Stimulated activated CD4-positive, alpha-beta T cell treated with anti-CD3 and anti-CD28 coated beads, Interleukin-12 subunit alpha, Interleukin-12 subunit beta, amount 100 ng/mL, for 24 hours (primary cell): ENCODE data around the gene RIMBP3C.
"Not testable (repeated sequence)": the region's sequence is repeated elsewhere in the genome, so short reads cannot be mapped to it uniquely, and the experiment has no call there.

ENCODE experiments used
- DNase-seq, 2 experiments: peaks; one replicate each; pipeline ENCODE4 v3.0.0-alpha.2; 2020; ENCODE audit warnings: low read depth in 2 of 2

RIMBP3C gene

DNA sequence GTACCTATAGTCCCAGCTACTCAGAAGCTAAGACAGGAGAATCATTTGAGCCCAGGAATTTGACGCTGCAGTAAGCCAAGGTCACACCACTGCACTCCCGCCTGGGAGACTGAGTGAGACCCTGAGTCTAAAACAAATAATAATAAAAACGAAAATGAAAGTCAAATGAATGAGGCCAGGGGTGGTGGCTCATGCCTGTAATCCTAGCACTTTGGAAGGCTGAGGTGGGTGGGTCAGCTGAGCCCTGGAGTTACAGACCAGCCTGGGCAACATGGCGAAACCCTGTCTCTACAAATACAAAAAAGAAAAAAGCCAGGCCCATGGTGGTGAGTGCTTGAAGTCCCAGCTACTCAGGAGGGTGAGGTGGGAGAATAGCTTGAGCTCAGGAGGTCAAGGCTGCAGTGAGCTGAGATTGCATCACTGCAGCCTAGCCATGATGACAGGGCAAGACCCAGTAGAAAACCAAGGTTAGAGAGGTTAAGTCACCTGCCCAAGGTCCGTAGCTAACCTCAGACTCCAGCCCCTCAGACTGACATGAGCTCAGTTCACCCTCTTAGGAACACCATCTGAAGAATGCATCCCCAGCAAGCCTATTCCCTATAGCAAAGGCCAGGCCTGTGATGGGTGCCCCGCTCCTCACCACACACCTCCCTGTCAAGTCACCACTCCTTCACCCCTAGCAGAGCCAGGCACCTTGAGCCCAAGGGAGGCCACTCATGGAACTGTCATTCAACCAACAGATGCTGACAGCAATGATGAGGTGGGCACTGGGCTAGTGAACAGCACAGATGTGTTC is 24.4 kb downstream of the RIMBP3C start:
- not testable (repeated sequence) for DNase-seq

DNA sequence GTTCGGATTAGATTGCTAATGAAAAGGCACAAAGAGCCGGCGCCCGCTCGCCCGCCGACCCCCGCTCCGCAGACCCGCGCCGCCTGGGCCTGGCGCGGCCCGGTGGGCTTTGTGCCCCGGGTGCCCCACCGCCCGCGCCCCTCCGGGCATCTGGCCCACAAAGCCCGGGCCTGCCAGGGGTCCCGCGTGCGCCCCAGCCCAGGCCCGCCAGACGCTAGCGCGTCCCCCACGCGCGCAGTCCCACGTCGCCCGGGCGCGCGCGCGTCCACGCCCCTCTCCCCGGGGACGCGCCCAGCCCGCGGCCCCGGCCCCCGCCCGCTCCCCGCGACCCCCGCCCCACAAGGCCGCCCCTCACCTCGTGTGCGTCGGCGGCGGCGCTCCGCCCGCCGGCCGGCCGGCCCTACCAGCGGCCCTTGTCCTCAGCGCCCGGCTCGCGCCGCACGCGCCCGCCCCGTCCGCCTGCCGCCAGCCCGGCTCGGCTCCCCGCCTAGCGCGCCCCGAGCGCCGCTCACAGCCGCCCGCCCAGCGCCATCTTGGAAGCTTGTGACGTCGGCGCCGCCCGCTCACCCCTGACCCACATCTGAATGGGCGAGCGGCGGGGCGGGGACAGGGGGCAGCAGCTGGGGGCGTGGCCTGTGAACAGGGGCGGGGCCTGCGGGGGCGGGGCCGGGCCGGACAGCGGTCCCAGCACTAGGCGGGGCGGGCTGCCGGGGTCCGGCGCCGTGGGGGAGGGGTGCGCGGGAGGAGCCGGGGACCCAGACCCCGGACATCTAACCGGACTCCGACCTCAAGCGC is 34.1 kb downstream of the RIMBP3C start:
- DNase-seq: not testable (repeated sequence)

DNA sequence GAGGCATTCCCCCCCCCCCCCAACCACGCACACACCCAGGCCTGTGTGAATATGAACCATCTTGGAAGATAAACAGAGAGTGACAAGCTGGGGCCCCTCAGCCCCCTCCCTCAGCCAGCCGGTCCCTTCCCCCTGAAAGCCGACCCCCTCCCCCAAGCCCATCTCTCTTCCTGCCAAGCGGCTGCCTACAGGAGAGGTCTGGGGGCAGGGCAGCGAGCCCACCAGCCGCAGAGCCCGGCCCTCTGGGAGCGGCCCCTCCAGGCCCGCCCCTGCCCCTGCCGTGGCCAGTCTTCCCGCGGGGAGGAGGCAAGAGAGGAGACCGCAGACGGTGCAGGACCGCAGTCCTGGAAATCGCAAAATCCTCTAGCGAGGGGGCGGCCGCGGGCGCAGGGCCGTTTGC is 34.7 kb downstream of the RIMBP3C start:
- not testable (repeated sequence) for DNase-seq

DNA sequence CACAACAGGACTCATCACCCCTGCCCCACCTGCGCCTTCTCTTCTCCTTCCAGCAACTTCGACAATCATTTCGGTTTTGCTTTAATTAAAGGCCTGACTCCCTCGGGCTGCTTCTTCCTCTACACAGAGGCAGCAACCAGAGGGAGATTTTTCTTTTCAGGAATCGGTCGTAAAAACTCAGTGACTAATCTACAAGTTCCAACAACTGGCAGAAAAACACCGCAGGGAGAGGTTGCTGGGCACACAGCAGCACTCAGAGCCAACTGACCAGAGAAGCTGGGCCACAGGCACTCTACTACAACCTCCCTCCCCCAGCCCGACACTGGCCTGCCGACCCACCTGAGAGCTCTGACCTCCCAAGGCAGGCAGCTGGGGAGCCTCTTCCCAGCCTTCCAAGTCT is 36.0 kb downstream of the RIMBP3C start:
- DNase-seq: not testable (repeated sequence)

DNA sequence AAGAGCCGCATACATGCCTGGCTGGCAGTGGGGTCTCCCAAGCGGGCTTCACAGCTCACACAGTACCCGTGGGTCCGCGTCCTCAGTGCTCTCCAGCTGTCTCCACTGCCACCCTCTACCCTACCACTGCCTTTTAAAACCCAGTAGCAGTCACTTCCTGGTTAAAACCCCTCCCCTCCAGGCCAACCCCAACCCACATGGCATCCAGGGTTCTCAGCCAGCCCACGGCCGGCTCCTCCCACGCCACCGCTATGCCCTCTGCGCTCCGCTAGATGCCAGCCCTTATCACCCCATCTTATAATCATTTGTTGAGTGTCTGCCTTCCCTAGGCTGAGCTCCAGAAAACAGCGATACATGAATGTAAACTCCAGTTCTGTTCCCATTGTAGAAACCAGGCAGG is 37.1 kb downstream of the RIMBP3C start:
- DNase-seq: not testable (repeated sequence)

DNA sequence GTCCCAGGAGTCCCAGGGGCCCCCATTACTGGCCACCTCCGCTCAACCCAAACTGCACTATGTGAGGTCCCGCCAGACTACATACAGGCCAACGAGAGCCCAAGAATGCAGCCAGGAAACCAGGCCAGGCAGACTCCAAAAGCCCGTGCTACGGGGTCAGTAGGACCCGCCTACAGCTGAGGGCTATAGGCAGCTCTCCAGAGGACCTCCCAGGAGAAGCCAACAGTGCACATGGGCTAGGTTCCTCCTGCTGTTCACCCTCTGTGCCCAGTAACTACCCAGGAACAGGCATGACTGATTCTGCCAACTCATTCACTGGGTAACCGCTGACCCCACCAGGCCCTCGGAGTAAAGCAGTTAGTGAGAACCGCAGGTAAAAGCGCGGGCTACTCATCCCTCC is 39.2 kb downstream of the RIMBP3C start:
- DNase-seq: not testable (repeated sequence)

DNA sequence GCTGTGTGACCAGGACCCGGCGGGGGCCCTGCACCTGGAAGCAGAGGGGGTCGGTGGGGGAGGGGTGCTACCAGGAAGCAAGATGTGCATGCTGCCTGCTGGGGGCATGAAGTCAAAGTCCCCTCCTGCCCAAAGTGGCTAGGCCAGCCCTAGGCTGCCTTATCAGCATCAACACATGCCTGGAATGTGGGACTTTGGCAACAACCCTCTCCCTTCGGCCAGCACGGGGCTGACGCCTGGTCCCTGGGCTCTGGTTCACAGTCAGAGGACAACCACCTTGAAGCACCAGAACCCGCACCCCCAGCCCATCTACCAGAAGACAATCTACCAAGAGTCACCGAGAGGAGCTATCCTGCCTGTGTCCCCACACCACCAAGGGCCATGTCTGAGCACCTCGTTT is 40.9 kb downstream of the RIMBP3C start:
- not testable (repeated sequence) for DNase-seq

DNA sequence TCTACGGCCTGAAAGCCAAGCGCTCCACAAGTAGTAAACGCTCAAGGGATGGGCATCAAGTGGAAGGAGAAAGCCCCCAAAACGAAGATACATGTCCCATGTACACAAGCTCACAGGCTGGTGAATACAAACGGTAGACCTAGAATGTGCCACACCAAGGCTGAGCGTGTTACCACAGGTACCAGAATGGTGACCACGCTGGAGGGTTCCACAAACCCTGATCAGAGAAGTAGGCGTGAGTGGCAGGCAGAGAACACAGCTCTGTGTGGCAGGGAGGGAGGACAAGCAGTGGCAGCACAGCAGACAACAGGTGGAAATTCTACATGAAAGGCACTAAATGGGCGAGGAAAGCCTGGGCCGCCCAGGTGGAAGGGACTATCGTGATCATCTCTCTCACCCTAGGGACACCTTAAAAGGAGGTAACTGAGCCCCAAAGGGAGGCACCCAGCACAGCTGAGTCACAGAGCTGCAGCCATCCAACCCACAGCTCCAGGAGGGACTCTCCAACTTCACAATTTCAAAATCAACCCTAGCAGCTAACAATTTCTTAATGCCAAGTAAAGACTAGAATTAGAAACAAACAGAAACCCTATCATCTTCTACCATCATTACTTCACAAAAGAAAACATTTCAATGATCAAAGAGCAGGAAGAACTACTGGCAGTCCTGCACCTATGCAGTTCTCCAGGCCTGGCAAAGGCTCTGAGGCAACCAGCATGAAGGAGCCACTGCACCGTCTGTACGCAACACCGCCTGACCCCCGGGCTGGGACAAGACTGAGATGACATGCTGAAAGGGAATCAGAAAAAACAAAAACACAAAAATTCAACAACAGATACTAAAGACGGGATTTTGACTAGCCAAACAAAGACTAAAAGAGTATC is 51.4 kb downstream of the RIMBP3C start:
- not testable (repeated sequence) for DNase-seq

DNA sequence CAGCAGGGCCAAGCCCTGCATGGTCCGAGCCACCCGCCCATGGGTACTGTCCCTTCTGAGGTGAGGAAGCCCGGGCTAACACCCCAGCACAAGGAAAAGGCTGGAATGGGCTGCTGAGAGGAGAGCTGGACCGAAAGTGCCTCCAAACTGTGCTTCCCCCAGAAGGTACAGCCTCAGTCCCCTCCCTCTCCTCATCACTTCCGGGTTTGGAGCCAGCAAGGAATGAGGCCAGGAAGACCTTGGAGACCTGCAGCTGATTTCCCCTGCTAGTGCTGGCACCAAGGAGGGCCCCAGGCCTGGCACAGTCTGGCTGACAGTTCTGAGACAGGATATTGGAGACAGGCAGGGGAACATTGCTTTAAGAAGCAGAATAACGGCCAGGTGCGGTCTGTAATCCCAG is 52.8 kb downstream of the RIMBP3C start:
- not testable (repeated sequence) for DNase-seq

DNA sequence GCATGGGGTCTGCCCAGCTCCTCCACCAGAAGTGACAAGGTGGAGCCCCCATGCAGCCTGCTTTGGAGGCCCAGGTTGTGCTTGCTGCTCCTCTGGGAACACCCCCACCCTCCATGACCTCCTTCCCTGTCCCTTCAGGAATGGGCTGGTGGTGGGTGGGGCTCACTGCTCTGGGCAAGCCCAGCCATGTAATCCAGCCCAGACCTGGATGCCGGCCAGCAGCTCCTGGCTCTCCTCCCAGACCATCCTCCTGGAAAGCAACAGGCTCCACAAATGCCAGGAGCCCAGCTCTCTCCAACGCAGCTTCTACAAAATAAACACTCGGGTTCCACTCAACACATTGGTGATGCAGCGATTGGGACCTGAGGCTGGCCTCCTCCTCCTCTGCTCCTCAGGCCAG is 53.3 kb downstream of the RIMBP3C start:
- DNase-seq: not testable (repeated sequence)
